ENCODE data around the gene ASAH2.

DNA sequence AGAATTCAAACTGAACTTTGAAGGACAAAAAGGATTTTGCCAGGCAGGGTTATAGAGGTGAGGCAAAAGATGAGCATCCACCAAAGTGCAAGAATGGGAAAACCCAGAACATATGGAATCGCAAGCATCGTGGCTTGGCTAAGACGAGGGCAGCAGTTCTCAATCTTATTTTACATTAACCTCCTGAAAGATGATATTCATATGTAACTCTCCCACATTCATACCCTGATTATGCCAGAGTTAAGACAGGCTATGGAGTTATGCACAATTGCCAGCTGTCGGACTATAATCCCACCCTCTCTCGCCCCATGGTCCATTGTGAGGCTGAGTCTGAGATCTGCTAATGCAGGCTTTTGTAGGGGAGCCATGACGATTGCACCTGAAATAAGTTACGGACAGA is 21.2 kb upstream of the ASAH2 start:
- TF ChIP-seq ZNF274 (IDR thresholded peaks at IDR 0.05; ENCODE audit: low read depth, low read length) (no peak), SUZ12 (IDR thresholded peaks at IDR 0.05; ENCODE audit: extremely low read depth, insufficient read depth, insufficient read length) (no peak), YY1 (IDR thresholded peaks at IDR 0.05; ENCODE audit: insufficient read depth, insufficient read length) (no peak)

Measured in NT2/D1 (cell line).